Hepatocyte (in vitro differentiated cells): ENCODE measurements around the gene CSNK1D. TPM values are rescaled to one million over a fixed set of nuclear protein-coding genes. Genes with fewer than 3 reads are reported as not detected.

Experiments used
- DNase-seq: peaks from one replicate; pipeline ENCODE4 v3.0.0-alpha.2; 2016; ENCODE audit warnings: low spot score
- H2AFZ ChIP-seq: fragments of 200-600 bp; sonication (generic); 2 replicates; pipeline ENCODE4 v1.6.0; 2016; ENCODE audit warnings: antibody characterized with exemption, mild to moderate bottlenecking
- H3K27ac ChIP-seq: fragments of 200-600 bp; sonication (generic); 2 replicates; pipeline ENCODE4 v1.5.1; 2016; ENCODE audit warnings: mild to moderate bottlenecking
- H3K27me3 ChIP-seq: fragments of 200-600 bp; sonication (generic); 2 replicates; pipeline ENCODE4 v1.6.1; 2016
- H3K36me3 ChIP-seq: fragments of 200-600 bp; sonication (generic); replicated peaks from 2 replicates; pipeline ENCODE4 v1.5.1; 2016; ENCODE audit warnings: low read depth; ENCODE audit not compliant: insufficient read depth
- H3K4me1 ChIP-seq: fragments of 200-600 bp; sonication (generic); 2 replicates; pipeline ENCODE4 v1.5.1; 2016; ENCODE audit warnings: mild to moderate bottlenecking, moderate library complexity; ENCODE audit not compliant: insufficient read depth
- H3K4me2 ChIP-seq: fragments of 200-600 bp; sonication (generic); 2 replicates; pipeline ENCODE4 v1.6.0; 2016
- H3K4me3 ChIP-seq: fragments of 200-600 bp; sonication (generic); 2 replicates; pipeline ENCODE4 v1.5.1; 2016; ENCODE audit warnings: mild to moderate bottlenecking
- H3K79me2 ChIP-seq: fragments of 200-600 bp; sonication (generic); 2 replicates; pipeline ENCODE4 v1.6.0; 2017; ENCODE audit warnings: mild to moderate bottlenecking
- H3K9me2 ChIP-seq: fragments of 200-600 bp; sonication (generic); replicated peaks from 2 replicates; pipeline ENCODE4 v1.6.0; 2017; ENCODE audit warnings: mild to moderate bottlenecking; ENCODE audit not compliant: insufficient read depth
- H3K9me3 ChIP-seq: fragments of 200-600 bp; sonication (generic); 2 replicates; pipeline ENCODE4 v1.5.1; 2016; ENCODE audit warnings: low read depth, mild to moderate bottlenecking
- H4K20me1 ChIP-seq: fragments of 200-600 bp; sonication (generic); 2 replicates; pipeline ENCODE4 v1.6.0; 2016; ENCODE audit warnings: mild to moderate bottlenecking; ENCODE audit not compliant: insufficient read depth, poor library complexity, severe bottlenecking
- EZH2 ChIP-seq: fragments of 200-600 bp; sonication (generic); IDR thresholded peaks from 2 replicates; pipeline ENCODE4 v1.6.1; 2016; ENCODE audit warnings: antibody characterized with exemption, mild to moderate bottlenecking, borderline replicate concordance
- EZH2phosphoT487 ChIP-seq: fragments of 200-600 bp; sonication (generic); IDR thresholded peaks from one replicate; pipeline ENCODE4 v1.6.1; 2018; ENCODE audit warnings: antibody characterized with exemption, mild to moderate bottlenecking, low read depth, moderate library complexity; ENCODE audit not compliant: unreplicated experiment, severe bottlenecking
- WGBS: methylation state at CpG from one replicate; pipeline ENCODE4 v1.1.6; 2016; ENCODE audit warnings: low lambda C conversion rate; ENCODE audit errors: missing lambda C conversion rate; 5-methylcytosine and 5-hydroxymethylcytosine counted together
- polyA plus RNA-seq: library from polyadenylated mRNA; unstranded; fragments of >200 nt; fragmentation: Nextera tagmentation; extraction: Ambion mirVana; gene quantifications from 2 replicates; pipeline ENCODE4 v1.2.1, GENCODE V29; 2016
- total RNA-seq: library from RNA; depleted of rRNA; stranded (reverse); fragments of >200 nt; gene quantifications from 2 replicates; pipeline ENCODE4 v1.2.3, GENCODE V29; 2014
- TF ChIP-seq, protein P1 (sequence below): fragments of 200-600 bp; sonication (generic); IDR thresholded peaks from 2 replicates; pipeline ENCODE4 v1.5.1; 2016; ENCODE audit warnings: antibody characterized with exemption, mild to moderate bottlenecking; ENCODE audit not compliant: poor library complexity

The CSNK1D gene
- total and polyA plus RNA-seq, 2 experiments from 2014 or later = 72.5 to 152 TPM

DNA sequence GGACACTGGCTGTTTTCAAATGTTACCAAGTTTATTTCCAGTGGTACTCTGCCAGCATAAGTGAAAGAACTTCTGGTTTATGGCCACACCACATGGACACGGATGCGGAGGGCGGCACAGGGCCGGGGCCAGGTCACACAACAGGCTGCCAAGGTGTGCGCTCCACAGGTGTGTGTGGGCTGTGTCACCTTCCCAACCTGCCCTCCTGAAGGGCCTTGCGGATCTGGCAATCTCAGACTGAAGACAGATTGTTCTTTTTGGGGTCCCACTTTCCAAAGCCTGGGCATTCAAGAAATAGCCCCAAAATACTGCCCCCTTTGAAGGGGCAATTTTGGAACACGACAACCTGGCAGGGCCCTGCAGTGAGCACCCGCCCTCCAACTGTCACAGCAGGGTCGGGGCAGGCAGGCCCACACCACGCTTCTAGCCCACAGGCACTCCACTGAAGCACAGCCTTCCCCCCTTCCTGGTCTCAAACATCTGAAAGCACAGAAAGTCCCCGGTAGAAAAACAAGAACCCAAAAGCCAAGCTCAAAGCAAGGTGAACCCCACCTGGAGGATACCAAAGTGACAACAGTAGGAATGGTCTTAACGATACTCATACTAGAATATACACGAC lies 3.5 kb downstream of the CSNK1D start:
- no peak overlapping the region for H2AFZ ChIP-seq
- no peak overlapping the region for H3K4me3 ChIP-seq
- H3K4me1 ChIP-seq = peaks cover 73% of the 10 kb centered on the region
- H3K79me2 ChIP-seq = peaks cover 86% of the 10 kb centered on the region
- no peaks in the 10 kb centered on the region for H3K36me3 ChIP-seq
- peak overlapping the region; percentile 99 for H3K4me2 ChIP-seq
- peaks cover 77% of the 10 kb centered on the region for H4K20me1 ChIP-seq
- no peak for DNase-seq
- H3K9me3 ChIP-seq = no peaks in the 10 kb centered on the region
- TF ChIP-seq EZH2phosphoT487 (no peak), EZH2 (no peak)
- TF ChIP-seq, protein P1, sequence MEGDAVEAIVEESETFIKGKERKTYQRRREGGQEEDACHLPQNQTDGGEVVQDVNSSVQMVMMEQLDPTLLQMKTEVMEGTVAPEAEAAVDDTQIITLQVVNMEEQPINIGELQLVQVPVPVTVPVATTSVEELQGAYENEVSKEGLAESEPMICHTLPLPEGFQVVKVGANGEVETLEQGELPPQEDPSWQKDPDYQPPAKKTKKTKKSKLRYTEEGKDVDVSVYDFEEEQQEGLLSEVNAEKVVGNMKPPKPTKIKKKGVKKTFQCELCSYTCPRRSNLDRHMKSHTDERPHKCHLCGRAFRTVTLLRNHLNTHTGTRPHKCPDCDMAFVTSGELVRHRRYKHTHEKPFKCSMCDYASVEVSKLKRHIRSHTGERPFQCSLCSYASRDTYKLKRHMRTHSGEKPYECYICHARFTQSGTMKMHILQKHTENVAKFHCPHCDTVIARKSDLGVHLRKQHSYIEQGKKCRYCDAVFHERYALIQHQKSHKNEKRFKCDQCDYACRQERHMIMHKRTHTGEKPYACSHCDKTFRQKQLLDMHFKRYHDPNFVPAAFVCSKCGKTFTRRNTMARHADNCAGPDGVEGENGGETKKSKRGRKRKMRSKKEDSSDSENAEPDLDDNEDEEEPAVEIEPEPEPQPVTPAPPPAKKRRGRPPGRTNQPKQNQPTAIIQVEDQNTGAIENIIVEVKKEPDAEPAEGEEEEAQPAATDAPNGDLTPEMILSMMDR = no peak
- WGBS = 87% methylated on average over 13 of the region's 13 CpGs
- H3K27me3 ChIP-seq = no peaks in the 10 kb centered on the region
- H3K27ac ChIP-seq = peak overlapping the region; percentile 100
- H3K9me2 ChIP-seq = no peaks in the 10 kb centered on the region

DNA sequence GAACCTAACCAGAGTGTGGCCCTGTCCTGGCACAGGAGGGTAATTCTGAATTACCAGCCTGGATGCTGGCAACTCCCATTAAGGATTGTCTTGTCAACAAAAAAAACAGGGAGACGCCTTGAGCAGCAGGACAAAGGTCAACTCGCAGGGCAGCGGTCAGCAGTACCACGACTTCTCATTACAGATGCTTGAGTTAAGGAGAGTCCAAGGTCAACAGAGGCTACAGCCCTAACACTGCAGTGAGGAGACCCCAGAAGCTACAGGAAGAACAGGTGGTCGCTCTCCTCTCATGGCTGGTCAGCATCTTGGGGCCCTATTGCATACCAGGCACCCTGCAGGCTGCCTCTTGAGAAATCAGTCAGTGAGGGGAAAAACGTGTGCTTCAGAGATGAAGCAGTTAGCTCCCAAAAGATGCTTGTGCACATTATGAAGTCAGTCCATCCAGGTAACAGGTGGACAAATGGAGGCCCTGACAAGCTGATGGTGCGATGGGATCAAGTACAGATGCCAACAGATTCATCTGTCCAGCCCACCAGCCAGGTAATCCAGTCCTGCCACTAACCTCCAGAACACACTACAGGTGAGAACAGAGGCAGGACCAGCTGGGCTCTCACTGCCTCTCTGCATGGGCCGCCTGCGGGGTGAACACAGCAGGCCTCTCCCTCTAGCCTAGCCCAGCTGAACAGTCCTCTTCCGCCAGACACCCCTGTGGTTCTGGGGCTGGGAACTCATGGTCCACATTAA lies 4.2 kb downstream of the CSNK1D start:
- no peak for DNase-seq

DNA sequence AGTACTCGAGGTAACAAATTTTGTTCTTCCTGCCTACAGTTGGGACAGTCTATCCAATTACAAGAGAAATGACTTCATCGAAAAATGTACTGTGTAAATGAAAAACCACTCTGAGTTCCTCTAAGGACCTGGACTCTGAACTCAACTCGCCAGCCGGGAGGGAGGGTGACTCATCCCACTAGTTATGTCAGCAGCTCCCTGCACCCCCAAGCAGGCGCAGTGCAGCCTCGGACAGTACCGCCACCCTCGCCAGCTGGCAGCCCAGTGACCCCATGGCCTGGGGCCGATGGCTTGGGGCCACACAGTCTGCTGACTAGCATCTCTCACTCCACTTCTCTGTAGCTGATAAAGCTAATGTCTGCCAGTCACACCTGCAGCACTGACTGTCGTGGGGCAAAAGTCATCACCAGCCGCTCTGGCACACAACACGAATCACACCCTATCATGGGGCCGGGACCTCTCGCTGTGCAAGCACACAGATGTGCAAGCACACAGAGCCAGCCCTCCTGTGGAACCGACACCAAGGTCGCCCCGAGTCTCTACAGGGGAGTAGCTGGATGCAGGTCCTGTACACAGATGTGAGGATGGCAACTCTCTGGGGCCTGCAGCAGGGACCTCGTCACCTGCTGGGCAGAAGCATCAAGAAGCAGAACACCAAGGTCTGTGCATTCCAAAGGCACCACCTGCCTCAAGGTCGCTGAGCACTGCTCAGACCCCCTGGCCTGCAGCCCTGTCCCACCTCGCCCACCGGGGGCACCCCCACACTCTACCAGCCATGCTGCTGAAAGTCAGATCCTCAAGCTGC lies 5.7 kb downstream of the CSNK1D start:
- no peak overlapping the region for H3K4me3 ChIP-seq
- TF ChIP-seq, protein P1 = no peak
- no peak for TF ChIP-seq EZH2phosphoT487
- TF ChIP-seq EZH2 = no peak
- H2AFZ ChIP-seq = no peak overlapping the region
- H3K27ac ChIP-seq = peak overlapping the region; percentile 100
- H3K4me1 ChIP-seq = peaks cover 63% of the 10 kb centered on the region
- peaks cover 99% of the 10 kb centered on the region for H4K20me1 ChIP-seq
- H3K9me2 ChIP-seq = no peaks in the 10 kb centered on the region
- H3K9me3 ChIP-seq = no peaks in the 10 kb centered on the region
- H3K27me3 ChIP-seq = no peaks in the 10 kb centered on the region
- peak overlapping the region; percentile 99 for H3K4me2 ChIP-seq
- no peaks in the 10 kb centered on the region for H3K36me3 ChIP-seq
- peaks cover 96% of the 10 kb centered on the region for H3K79me2 ChIP-seq
- 31% methylated on average over 21 of the region's 21 CpGs for WGBS
- peak; percentile 95 for DNase-seq

More for the DNA sequence above, 4.2 kb downstream of the CSNK1D start:
- Histone ChIP-seq H2AFZ (no peak overlapping the region), H4K20me1 (peaks cover 84% of the 10 kb centered on the region), H3K36me3 (no peaks in the 10 kb centered on the region), H3K27ac (peak overlapping the region; percentile 100), H3K4me3 (no peak overlapping the region), H3K4me2 (peak overlapping the region; percentile 99), H3K27me3 (no peaks in the 10 kb centered on the region), H3K9me3 (no peaks in the 10 kb centered on the region), H3K9me2 (no peaks in the 10 kb centered on the region), H3K4me1 (peaks cover 69% of the 10 kb centered on the region), H3K79me2 (peaks cover 91% of the 10 kb centered on the region)
- 72% methylated on average over 10 of the region's 10 CpGs for WGBS
- TF ChIP-seq EZH2 (no peak), EZH2phosphoT487 (no peak)
- TF ChIP-seq, protein P1 = no peak
